ENCODE measurements around the gene IMPDH1.

DNA sequence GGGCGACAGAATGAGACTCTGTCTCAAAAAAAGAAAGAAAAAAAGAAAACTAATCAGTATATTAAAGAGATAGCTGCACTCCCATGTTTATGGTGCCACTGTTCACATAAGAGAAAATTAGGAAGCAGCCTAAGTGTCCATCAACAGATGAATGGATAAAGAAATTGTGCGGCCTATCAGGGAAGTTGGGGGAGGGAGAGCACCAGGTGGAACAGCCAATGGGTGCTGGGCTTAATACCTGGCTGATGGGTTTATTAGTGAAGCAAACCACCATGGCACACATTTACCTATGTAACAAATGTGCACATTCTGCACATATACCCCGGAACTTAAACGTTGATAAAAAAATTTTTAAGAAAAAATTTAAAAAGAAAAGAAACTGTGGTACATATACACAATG lies 39.3 kb downstream of the IMPDH1 start:
- no peak for TF ChIP-seq POLR2A (IDR thresholded peaks at IDR 0.05)
- TF ChIP-seq, protein P1, sequence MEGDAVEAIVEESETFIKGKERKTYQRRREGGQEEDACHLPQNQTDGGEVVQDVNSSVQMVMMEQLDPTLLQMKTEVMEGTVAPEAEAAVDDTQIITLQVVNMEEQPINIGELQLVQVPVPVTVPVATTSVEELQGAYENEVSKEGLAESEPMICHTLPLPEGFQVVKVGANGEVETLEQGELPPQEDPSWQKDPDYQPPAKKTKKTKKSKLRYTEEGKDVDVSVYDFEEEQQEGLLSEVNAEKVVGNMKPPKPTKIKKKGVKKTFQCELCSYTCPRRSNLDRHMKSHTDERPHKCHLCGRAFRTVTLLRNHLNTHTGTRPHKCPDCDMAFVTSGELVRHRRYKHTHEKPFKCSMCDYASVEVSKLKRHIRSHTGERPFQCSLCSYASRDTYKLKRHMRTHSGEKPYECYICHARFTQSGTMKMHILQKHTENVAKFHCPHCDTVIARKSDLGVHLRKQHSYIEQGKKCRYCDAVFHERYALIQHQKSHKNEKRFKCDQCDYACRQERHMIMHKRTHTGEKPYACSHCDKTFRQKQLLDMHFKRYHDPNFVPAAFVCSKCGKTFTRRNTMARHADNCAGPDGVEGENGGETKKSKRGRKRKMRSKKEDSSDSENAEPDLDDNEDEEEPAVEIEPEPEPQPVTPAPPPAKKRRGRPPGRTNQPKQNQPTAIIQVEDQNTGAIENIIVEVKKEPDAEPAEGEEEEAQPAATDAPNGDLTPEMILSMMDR (IDR thresholded peaks at IDR 0.05) = no peak
